ENCODE results near the gene DSTN.

DNA sequence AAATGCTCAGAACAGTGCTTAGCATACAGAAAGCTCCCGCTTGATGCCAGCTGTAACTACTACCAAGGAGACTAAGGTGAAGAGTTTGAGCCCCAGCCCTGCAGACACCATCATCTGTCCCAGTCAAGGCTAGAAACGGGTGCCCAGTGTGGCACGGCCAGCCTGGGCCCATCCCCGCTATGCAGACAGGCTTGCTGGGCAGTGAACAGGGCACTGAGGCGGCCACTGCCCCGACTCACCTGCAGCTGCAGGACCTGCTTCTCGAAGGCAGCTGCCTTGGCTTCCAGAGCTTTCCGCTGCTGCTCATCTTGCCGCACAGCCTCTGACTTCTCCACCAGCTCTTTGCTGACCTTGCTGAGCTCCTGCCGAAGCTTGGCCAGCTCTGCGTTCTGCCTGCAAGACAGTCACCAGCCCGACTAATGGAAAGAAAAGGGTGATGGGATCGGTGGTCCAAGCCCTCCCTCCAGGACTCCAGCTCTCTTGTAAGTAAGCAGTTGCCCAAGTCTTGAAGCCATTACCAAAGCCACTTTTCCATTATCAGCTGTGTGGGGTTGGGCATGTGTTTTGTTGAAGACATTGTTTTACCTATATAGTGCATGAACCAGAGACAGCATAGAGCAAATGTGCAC, 63.5 kb downstream of the DSTN start:
- TF ChIP-seq POLR2A (IDR thresholded peaks at IDR 0.05; ENCODE audit: low read length) (no peak), GATA1 (IDR thresholded peaks at IDR 0.05; ENCODE audit: low read depth, low read length) (no peak)

Measured in erythroblast (primary cell).